Diencephalon (tissue), 1 donor: ENCODE results near the gene ALG2. TPM values are rescaled to one million over a fixed set of nuclear protein-coding genes. Genes with fewer than 3 reads are reported as not detected.

Experiments
- small RNA-seq: library from RNA; depleted of rRNA; stranded (forward); fragments of <200 nt; gene quantifications from one replicate; pipeline ENCODE3, GENCODE V24; 2014
- total RNA-seq: library from RNA; depleted of rRNA; stranded (reverse); fragments of >200 nt; gene quantifications from one replicate; pipeline ENCODE4 v1.2.3, GENCODE V29; 2014

ALG2 gene
- total RNA-seq = 23.3 TPM

GRCh38 chr9:99221621-99222415 is at the start of gene ALG2, which contains the start of gene SEC61B:
Gene ALG2, minus strand, starts transcription at chr9:99221942. Its CDS starts 48 bp downstream, at chr9:99221894.
Gene SEC61B, plus strand, starts transcription at chr9:99222282. Its CDS starts 82 bp downstream, at chr9:99222364.

Small RNA genes lying within 50 kb of the gene (small RNA-seq; reads per million reads assigned to genes)
- gene RN7SL794P = not detected

Other genes with a start within 250 kb of the ALG2 start
- 66.7 TPM for gene TGFBR1, start 116.8 kb downstream of the ALG2 start, total RNA-seq
- gene SEC61B, start 340 bp upstream of the ALG2 start, total RNA-seq = 49.4 TPM